Adrenal gland (tissue), 12 donors: ENCODE data around the gene MGAT4A. TPM values are rescaled to one million over a fixed set of nuclear protein-coding genes. Genes with fewer than 3 reads are reported as not detected.

Experiments used
- DNase-seq, 7 donors: peaks; one replicate each; pipeline ENCODE4 v3.0.0-alpha.2; 2019 to 2020
- H3K27ac ChIP-seq, 5 donors: fragments of 200-600 bp; sonication (generic) in 4 of 5; 1 replicate in 3 of 5; 2 replicates in 2 of 5; pipeline versions ENCODE4 v1.5.1 to v1.8.0; 2016 to 2020; ENCODE audit warnings: mild to moderate bottlenecking in 1 of 5
- H3K27me3 ChIP-seq: fragments of 200-600 bp; 2 replicates; pipeline ENCODE4 v1.8.0; 2021
- H3K36me3 ChIP-seq, 2 donors: fragments of 200-600 bp; replicated peaks in 1 of 2; 1 replicate in 1 of 2; 2 replicates in 1 of 2; pipeline versions ENCODE4 v1.5.1 to v1.8.0; 2018 to 2022
- H3K4me1 ChIP-seq, 2 donors: fragments of 200-600 bp; replicated peaks in 1 of 2; 1 replicate in 1 of 2; 2 replicates in 1 of 2; pipeline versions ENCODE4 v1.5.1 to v1.8.0; 2018 to 2021
- H3K4me3 ChIP-seq, 4 donors: fragments of 200-600 bp; sonication (generic) in 3 of 4; one replicate each; pipeline ENCODE4 v1.5.1; 2016 to 2018
- H3K9me3 ChIP-seq, 3 donors: fragments of 200-600 bp; sonication (generic) in 1 of 3; replicated peaks in 1 of 3; 1 replicate in 2 of 3; 2 replicates in 1 of 3; pipeline versions ENCODE4 v1.5.1 to v1.8.0; 2016 to 2021
- POLR2A ChIP-seq, 2 donors: fragments of 450-650 bp; IDR thresholded peaks; one replicate each; pipeline ENCODE4 v1.6.1; 2017; ENCODE audit warnings: antibody characterized with exemption in 2 of 2, mild to moderate bottlenecking in 2 of 2, moderate library complexity in 1 of 2
- WGBS, 4 donors: extraction: QIAGEN DNeasy Blood & Tissue Kit in 2 of 4; methylation state at CpG; one replicate each; pipeline versions ENCODE4 v1.1.5 to v1.1.7; 2013 to 2017; 5-methylcytosine and 5-hydroxymethylcytosine counted together
- intact Hi-C, 2 donors: fragments of 100-400 bp; cut with DNase I; formaldehyde crosslinking; loops; one replicate each; pipeline versions ENCODE4 v1.14.1 to v1.15.0; 2022 to 2023
- polyA plus RNA-seq, 3 donors: library from polyadenylated mRNA; stranded (reverse); fragments of 200-250 nt in 2 of 3; fragments of 350-450 nt in 1 of 3; fragmentation: Illumina TruSeq in 1 of 3; extraction: RNeasy Lipid Tissue Mini Kit (QIAGEN cat#74804) in 1 of 3; gene quantifications; one replicate each; pipeline ENCODE4 v1.2.3, GENCODE V29; 2013 to 2014
- total RNA-seq, 9 donors: library from RNA; depleted of rRNA in 4 of 9; stranded (reverse); fragments of >200 nt in 4 of 9; fragments of 120-200 nt in 1 of 9; fragmentation: NEBNext Ultra II Directional in 1 of 9; extraction: Animal tissue kit (Norgen Biotek cat#: 25700) in 1 of 9; gene quantifications; one replicate each; pipeline versions ENCODE4 v1.1.0 to v1.2.4, GENCODE V29; 2013 to 2023
- TF ChIP-seq, protein P1 (sequence below), 6 experiments: fragments of 450-650 bp in 4 of 6; fragments of 200-600 bp in 2 of 6; sonication (generic) in 1 of 6; IDR thresholded peaks; 1 replicate in 5 of 6; 2 replicates in 1 of 6; pipeline versions ENCODE4 v1.5.1 to v1.8.0; 2016 to 2021; ENCODE audit warnings: antibody characterized with exemption in 6 of 6, mild to moderate bottlenecking in 2 of 6, moderate library complexity in 1 of 6
- donor health status: healthy with polysubstance abuse.
- donor health status: Bipolar disorder and iron deficiency.
- donor health status: DM: yes; HTN: yes; CAD: no.
- donor health status: DM: no; HTN: no; CAD: no.
- donor health status: DM: no; HTN: no; CAD: no.
- donor health status: DM: yes; HTN: yes; CAD: no.

The MGAT4A gene
- total and polyA plus RNA-seq, 12 donors, result 5.2 to 34.4 (median 18.7) TPM

DNA sequence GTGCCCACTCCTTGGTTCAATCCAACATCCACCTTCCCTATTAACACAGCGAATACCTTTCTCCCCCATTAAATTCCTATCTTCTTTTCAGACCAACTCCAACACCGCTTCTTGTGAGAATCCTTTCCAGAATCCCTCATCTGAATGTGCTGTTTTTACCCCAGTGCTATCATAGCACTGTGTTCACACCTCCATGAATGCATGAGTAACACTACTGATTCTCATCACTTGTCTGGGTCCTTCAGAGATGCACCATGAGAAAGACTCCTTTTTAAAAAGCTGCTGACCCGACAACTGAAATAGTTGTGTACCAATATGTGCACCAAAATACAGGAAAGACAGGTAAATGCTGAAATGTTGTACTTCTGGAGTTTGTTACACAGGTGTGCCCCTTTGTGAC is 18.8 kb downstream of the MGAT4A start:
- Histone ChIP-seq H3K27me3 (no peaks in the 10 kb centered on the region), H3K36me3 (no peaks in the 10 kb centered on the region), H3K4me3 (no peak overlapping the region), H3K4me1 (peaks cover 0 to 11% of the 10 kb centered on the region in 2 donors), H3K9me3 (no peaks in the 10 kb centered on the region), H3K27ac (no peak overlapping the region)
- intact Hi-C loops, result no loop called here
- 89 to 98% (median 94%) methylated on average over 3 of the region's 3 CpGs for WGBS, 4 donors
- no peak for DNase-seq
- no peak for TF ChIP-seq POLR2A (IDR thresholded peaks at IDR 0.05)
- TF ChIP-seq, protein P1, sequence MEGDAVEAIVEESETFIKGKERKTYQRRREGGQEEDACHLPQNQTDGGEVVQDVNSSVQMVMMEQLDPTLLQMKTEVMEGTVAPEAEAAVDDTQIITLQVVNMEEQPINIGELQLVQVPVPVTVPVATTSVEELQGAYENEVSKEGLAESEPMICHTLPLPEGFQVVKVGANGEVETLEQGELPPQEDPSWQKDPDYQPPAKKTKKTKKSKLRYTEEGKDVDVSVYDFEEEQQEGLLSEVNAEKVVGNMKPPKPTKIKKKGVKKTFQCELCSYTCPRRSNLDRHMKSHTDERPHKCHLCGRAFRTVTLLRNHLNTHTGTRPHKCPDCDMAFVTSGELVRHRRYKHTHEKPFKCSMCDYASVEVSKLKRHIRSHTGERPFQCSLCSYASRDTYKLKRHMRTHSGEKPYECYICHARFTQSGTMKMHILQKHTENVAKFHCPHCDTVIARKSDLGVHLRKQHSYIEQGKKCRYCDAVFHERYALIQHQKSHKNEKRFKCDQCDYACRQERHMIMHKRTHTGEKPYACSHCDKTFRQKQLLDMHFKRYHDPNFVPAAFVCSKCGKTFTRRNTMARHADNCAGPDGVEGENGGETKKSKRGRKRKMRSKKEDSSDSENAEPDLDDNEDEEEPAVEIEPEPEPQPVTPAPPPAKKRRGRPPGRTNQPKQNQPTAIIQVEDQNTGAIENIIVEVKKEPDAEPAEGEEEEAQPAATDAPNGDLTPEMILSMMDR (IDR thresholded peaks at IDR 0.05), result no peak

DNA sequence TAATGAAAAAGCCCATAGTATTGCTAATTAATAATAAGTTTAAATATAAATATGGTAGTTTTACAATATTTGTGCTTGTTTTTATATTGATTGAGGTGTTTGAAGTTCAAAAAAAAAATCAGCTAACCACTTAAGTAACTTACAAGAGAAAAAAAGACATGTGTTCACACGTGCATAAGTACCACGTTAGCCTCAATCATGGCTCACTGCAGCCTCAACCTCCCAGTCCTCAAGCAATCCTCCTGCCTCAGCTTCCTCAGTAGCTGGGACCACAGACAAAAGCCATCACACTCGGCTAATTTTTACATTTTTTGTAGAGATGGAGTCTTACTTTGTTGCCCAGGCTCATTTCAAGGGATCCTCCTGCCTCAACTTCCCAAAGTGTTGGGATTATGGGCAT is 19.4 kb downstream of the MGAT4A start:
- H3K9me3 ChIP-seq, result no peaks in the 10 kb centered on the region
- 74 to 85% (median 78%) methylated on average over 3 of the region's 3 CpGs for WGBS, 4 donors
- H3K4me1 ChIP-seq, result peaks cover 0 to 11% of the 10 kb centered on the region in 2 donors
- no peak for DNase-seq
- no peak overlapping the region for H3K4me3 ChIP-seq
- H3K27me3 ChIP-seq, result no peaks in the 10 kb centered on the region
- intact Hi-C loops, result no loop called here
- no peaks in the 10 kb centered on the region for H3K36me3 ChIP-seq
- no peak for TF ChIP-seq POLR2A (IDR thresholded peaks at IDR 0.05)
- TF ChIP-seq, protein P1 (IDR thresholded peaks at IDR 0.05), result no peak
- H3K27ac ChIP-seq, result no peak overlapping the region

DNA sequence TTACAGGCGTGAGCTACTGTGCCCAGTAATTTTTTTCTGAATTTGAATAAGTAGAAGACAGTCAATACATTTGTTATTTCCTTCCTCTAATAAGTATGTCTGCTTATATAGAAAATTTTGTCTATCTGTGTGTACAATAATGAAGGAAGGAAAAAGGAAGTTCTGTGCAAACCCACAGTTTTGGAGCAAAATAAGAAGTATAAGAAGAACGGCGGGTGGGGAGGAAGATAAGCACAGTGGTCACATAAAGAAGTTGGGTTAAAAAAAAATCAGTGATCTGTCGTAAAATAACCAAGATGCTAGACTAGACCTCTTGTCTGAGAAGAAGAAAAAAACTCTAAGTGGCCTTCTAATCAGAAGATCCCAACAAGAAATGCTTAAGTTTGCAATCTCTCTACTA is 20.2 kb downstream of the MGAT4A start:
- H3K9me3 ChIP-seq, result no peaks in the 10 kb centered on the region
- DNase-seq, result no peak
- H3K27ac ChIP-seq, result no peak overlapping the region
- TF ChIP-seq, protein P1 (IDR thresholded peaks at IDR 0.05), result no peak
- TF ChIP-seq POLR2A (IDR thresholded peaks at IDR 0.05), result no peak
- no peaks in the 10 kb centered on the region for H3K36me3 ChIP-seq
- intact Hi-C loops, result no loop called here
- H3K4me3 ChIP-seq, result no peak overlapping the region
- 76 to 83% (median 82%) methylated on average over 4 of the region's 4 CpGs for WGBS, 4 donors
- peaks cover 0 to 11% of the 10 kb centered on the region in 2 donors for H3K4me1 ChIP-seq
- no peaks in the 10 kb centered on the region for H3K27me3 ChIP-seq

DNA sequence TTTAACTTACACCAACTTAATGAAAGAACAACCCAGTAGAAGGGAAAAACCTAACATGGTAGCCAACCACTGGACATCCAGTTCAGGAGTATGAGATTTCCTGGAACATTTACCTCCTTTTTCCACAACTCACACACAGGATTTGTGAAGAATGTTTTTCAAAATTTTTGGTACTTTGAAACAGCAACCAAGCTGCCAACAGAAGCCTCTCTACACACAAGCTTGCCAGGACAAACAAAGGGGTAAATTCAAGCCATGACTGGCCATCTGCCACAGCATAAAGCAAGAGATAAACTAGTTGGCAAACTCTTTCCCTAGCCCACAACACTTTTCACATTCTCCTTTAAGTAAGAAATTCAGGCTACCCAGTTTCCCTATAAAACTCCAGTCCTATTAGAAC is 21.4 kb downstream of the MGAT4A start:
- H3K4me1 ChIP-seq, result peaks cover 0 to 11% of the 10 kb centered on the region in 2 donors
- no peak for TF ChIP-seq POLR2A (IDR thresholded peaks at IDR 0.05)
- TF ChIP-seq, protein P1 (IDR thresholded peaks at IDR 0.05), result no peak
- no peak overlapping the region for H3K27ac ChIP-seq

More for the DNA sequence above, 21.4 kb downstream of the MGAT4A start:
- H3K36me3 ChIP-seq, result no peaks in the 10 kb centered on the region
- no peak overlapping the region for H3K4me3 ChIP-seq
- no peaks in the 10 kb centered on the region for H3K9me3 ChIP-seq
- no peaks in the 10 kb centered on the region for H3K27me3 ChIP-seq
- peak in 1 of 7 donors; percentile 13 for DNase-seq
- intact Hi-C loops, result no loop called here
